GM21825 (cell line): ENCODE results near the gene RMI2.

Source experiments
- ATAC-seq: cut with Tn5 transposase; IDR thresholded peaks from one replicate; pipeline ENCODE4 v1.9.1; 2021; ENCODE audit warnings: mild to moderate bottlenecking, moderate library complexity; ENCODE audit not compliant: unreplicated experiment

RMI2 gene

DNA sequence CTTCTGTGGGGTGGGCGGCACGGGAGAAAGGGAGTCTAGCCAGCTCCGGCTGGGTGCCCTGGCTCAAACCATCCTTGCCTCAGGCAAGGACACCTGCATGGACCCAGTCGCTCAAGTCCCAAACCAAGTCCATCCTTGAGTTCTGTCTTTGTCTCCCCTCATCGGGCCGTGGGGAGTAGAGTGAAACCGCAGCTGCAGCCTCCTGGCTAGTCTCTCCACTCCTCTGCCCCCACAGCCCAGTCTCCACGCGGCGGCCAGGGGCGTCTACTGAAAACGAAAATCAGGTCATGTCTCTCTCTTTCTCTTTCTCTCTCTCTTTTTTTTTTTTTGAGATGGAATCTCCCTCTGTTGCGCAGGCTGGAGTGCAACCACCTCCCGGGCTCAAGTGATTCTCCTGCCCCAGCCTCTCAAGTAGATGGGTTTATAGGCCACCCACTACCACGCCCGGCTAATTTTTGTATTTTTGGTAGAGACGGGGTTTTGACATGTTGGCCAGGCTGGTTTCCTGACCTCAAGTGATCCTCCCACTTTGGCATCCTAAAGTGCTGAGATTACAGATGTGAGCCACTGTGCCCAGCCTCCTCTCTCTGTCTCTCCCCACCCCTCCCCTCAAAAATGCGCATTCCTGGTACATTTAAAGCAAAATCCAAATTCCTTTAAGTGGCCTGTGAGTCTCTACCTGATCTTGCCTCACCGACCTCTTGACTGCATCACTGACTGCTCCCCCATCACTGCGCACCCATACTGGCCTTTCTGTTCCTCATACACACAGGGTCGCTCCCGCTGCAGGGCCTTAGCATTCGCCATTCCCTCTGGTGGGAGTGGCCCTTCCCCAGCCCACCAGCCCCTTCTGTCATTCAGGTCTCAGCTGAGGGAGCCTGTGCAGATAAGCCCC is 17.7 kb upstream of the RMI2 start:
- ATAC-seq, result no peak

DNA sequence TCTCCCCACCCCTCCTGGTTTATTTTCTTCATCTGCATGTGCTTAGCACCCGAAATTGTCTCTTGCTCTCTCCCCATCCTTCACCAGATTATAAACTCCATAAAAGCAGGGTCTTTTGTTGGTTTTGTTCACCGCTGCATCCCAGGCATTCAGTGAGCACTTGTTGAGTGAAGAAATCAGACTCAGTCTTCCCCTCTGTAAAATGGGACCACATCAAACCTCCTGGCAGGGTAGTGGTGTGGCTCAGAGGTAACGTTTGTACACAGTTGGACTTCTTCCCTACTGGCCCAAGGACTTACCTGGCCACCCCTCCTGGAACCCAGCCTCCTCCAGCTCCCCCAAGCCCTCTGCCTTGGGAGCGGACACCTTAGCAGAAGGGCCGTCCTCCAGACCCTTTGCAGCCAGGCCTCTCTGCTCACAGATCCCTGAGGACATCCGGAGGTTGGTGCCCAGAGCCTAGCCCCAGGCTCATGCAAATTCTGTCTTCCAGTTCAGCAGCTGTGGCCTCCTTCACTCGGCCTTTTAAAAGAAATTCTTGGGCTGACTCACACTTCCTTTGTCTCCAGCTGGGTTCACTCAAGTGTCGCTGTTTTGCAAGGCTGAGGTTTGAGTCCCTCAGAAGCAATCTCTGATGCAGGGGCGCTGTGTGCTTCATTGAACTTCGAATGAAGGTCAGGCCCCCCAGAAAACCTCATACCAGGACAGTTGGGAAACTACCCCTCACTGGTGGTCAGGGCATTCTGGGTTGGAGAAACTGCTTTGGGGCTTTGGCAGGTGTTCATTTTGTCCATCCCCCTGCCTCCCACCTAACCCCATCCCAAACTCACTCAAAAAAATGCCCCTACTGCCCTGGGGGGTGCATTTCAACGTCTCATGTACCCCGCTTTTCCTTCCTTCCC is 16.8 kb upstream of the RMI2 start:
- peak; percentile 60 for ATAC-seq

DNA sequence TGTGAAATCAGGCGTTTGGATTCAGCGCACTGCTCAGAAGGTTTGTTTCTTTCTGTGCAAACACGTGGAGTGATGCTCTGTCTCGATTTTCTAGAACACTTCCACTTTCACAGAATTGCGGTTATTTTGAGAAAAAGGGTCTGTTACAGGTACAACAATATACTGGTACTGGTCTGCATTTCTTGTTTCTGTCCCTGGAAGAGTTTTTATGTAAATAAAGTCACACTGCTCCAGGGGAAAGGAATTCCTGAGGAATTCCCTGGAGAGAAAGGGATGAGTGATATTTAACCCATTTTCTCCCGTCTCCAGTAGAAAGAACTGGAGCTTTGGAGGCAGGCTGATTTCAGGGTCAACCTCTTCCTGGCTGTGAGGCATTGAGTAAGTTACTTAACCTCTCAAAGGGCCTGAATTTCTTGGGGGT is 16.2 kb upstream of the RMI2 start:
- peak; percentile 9 for ATAC-seq

DNA sequence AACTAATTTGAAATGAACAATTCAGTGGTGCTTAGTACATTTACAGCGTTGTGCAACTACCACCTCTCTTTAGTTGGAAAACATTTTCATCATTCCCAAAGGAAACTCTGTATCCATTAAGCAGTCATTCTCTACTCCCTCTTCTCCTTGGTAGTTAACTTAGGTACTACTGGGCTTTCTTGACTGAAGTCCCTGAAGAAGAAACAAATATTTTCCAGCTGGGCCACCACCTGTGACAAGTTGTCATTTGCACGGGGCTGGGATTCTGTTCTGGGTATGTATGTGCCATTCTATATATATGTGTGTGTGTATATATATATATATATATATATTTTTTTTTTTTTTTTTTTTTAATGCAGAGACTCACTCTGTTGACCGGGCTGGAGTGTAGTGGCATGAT is 15.4 kb upstream of the RMI2 start:
- ATAC-seq, result no peak

DNA sequence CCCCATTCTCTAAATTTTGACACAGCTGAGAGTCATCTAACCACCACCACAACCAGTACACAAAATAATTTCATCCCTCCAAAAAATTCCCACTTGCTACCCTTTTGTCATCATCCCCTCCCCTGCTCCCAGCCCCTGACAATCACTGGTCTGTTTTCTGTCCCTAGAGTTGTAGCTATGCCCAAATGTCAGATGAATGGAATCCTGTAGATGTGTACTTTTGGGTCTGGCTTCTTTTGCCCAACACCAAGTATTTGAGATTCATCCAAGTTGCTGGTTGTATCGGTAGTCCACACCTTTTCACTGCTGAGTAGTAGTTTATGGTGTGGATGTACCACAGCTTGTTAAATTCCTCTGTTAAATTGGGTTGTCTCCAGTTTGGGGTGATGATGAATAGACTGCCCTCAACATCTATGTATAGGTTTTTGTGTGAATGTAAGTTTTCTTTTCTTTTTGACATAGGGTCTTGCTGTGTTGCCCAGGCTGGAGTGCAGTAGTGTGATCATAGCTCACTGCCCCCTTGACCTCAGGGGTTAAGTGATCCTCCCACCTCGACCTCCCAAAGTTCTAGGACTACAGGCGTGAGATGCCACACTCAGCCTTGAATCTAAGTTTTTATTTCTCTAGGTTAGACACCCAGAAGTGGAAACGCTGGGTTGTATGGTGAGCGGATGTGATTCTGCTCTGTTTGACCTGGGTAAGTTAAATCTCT is 14.6 kb upstream of the RMI2 start:
- no peak for ATAC-seq

DNA sequence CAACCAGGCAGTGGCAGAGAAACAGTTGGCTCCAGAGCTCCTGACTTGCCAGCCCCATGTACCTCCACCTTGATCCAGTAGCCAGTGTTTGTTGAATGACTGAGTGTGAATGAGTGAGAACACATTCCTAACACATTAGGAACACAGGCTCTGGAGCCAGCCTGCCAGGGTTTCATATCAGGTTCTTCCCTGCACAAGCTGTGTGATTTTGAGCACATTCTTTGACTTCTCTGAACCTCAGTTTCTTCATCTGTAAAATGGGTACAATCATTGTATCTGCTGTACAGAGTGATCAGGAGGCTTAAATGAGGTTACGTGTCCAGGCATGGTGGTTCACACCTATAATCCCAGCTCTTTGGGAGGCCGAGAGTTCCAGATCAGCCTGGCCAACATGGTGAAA is 13.3 kb upstream of the RMI2 start:
- ATAC-seq, result no peak

DNA sequence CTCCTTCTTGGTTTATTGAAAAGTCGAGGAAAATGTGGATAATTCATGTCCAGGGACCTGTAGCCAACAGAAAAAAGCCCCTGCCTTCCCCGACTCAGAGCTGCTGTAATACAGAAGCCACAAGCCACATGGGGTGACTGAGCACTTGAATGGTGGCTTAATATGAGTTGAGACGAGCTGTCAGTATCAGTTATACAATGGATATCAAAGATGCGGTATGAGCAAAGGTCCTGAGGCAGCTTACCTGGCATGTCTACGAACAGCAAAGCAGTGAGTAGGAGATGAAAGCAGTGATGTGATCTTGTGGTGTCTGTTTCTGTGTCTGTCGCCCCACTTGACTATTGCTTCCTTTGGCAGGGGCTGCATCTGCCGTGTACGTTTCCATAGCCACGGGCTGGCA is 12.2 kb upstream of the RMI2 start:
- no peak for ATAC-seq

DNA sequence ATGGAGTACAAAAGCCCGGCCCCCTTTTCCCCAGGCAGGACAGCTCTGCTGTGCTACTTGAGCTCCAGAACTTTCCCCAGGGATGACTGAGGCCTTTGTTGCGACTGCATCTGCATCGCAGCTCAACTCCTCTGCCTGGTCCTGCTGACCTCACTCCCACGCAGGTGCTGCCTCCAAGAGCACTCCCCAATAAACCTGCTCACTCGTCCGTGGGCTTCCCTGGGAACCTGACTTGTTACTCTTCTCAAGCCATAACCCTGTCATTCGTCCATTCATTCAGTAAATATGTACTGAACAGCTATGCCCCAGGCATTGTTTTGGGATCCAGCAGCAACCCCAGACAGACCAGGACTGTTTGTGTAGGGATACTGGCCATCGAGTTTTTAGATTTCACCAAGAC is 11.6 kb upstream of the RMI2 start:
- no peak for ATAC-seq

DNA sequence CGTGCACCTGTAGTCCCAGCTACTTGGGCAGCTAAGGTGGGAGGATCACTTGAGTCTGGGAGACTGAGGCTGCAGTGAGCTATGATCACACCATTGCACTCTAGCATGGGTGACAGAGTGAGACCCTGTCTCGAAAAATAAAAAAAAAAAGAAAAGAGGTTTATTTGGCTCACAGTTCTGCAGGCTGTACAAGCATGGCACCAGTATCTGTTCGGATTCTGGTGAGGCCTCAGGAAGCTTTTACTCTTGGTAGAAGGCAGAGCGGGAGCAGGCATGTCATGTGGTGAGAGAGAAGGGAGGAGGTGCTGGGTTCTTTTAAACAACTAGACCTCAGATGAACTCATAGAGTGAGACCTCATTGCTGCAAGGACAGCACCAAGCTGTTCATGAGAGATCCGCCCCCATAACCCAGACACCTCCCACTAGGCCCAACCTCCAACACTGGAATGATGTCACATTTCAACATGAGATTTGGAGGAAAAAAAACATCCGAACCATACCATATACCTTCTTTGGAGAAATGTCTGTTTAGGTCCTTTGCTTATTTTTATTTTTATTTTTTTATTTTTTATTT is 10.3 kb upstream of the RMI2 start:
- ATAC-seq, result no peak

DNA sequence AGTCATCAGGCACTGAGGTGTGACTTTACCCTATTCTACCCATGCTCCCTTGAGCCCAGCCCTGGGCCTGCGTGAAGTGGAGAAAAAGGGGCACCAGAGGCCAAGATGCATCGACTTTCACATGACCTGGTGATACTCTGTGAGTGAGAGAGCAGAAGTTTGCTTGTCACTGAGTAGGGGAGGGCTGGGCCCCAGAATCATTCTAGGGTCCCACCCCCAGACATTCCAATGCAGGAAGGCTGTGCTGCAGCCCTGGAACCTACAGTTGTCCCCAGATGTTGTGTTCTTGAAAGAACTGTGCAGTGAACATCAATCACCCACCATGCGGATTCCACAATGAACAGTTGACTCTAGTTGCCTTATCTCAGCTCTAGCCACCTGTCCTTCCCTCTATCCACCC is 6.2 kb upstream of the RMI2 start:
- no peak for ATAC-seq

DNA sequence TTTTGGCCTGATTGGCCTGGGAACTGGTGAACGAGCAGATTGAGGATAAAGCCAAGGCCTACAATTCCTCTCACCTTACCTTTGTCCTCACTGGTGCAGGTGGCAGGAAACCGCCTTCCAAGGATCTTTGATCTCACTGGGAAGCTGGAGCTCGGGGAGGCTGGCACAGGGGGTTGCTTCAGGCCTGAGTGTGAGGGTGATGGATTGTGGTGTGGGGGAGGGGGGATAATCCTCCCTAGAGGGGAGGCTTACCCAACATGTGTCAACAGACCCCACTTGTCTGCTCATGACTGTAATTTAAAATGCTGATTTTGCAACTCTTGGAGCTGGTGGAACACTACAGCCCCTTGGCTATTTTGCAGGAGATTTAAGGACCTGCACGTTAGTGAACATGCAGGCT is 4.5 kb upstream of the RMI2 start:
- ATAC-seq, result no peak

DNA sequence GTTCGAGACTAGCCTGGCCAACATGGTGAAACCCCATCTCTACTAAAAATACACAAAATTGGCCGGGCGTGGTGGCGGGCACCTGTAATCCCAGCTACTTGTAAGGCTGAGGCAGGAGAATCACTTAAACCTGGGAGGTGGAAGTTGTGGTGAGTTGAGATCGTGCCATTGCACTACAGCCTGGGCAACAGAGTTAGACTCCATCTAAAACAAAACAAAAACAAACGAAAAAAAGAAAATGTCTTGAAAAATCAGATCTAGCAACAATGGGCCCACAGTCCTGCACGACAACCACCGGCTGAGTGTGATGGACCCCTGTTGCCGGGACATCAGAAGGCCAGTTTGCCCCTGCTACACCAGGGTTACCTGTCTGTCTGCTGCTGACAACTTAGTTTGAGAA is 3.9 kb upstream of the RMI2 start:
- ATAC-seq, result no peak

DNA sequence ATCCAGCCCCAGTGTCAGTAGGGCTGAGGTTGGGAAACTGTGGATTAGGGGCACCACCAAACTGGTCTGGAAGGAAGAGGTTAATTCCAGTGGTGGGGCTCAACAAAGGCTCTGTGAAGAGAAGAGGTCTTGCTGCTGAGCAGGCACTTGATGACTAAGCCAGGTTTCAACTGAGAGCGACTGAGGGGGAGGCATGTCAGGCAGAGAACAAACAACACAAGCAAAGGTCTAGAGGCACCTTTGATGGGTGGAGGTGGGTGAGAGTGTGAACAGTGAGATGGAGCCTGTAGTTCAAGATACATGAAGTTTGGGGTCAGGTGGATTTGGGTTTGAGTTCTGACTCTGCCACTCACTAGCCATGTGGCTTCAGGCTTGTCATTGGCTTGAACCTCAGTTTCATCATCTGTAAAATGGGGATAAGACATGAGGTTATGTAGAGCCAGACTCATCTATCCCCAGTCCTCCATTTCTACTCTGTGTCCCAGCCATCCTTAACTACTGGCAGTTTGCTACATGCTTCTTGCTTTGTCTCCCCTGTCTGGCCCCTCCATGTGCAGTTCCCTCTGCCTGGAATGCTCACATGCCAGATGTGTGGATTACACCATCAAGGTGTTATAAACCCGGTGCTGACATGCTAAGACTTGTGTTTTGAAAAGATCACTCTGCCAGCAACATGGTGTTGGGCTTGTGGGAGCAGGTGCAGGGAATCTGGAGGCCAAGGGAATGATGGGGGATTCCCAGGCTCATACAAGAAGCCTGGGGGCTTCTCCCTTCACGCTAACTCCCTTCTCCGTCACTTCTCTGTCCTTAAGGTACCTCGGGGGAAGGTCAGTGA is 3.0 kb upstream of the RMI2 start:
- no peak for ATAC-seq

DNA sequence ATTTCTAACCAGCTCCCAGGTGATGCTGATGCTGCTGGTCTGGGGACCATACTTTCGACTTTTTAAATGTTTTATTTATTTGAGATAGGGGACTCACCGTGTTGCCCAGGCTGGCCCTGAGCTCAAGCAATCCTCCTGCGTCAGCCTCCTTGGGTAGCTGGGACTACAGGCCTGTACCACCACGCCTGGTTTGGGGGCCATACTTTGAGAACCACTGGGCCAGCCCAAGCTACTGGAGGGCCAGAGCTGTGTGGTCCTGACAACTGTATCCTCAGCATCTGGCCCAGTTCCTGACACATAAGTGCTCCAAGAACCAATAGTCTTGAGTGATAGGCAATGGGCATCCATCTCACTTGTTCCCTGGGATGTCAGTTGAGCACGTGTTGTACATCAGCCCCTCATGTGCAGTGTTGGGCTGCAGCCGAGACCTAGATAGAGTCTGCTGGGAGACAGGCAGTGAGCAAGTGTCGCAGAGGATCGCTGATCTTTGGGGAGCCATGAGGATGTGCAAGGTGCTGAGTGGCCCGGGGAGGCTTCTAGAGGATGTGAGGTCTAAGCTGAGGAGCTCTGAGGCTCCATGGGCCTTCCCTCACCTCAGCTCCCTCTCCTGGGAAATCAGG is 1.6 kb downstream of the RMI2 start:
- no peak for ATAC-seq

DNA sequence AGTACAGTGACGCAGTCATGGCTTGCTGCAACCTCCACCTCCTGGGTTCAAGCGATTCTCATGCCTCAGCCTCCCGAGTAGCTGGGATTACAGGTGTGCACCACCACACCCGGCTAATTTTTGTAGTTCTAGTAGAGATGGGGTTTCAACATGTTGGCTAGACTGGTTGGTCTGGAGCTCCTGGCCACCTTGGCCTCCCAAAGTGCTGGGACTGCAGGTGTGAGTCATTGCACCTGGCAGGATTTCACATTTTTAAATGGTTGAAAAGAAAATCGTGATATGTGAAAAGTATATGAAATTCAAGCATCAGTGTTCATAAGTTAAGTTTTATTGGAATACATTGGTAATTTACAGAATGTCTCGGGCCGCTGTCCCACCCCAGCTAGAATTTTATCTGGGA is 2.6 kb downstream of the RMI2 start:
- no peak for ATAC-seq

DNA sequence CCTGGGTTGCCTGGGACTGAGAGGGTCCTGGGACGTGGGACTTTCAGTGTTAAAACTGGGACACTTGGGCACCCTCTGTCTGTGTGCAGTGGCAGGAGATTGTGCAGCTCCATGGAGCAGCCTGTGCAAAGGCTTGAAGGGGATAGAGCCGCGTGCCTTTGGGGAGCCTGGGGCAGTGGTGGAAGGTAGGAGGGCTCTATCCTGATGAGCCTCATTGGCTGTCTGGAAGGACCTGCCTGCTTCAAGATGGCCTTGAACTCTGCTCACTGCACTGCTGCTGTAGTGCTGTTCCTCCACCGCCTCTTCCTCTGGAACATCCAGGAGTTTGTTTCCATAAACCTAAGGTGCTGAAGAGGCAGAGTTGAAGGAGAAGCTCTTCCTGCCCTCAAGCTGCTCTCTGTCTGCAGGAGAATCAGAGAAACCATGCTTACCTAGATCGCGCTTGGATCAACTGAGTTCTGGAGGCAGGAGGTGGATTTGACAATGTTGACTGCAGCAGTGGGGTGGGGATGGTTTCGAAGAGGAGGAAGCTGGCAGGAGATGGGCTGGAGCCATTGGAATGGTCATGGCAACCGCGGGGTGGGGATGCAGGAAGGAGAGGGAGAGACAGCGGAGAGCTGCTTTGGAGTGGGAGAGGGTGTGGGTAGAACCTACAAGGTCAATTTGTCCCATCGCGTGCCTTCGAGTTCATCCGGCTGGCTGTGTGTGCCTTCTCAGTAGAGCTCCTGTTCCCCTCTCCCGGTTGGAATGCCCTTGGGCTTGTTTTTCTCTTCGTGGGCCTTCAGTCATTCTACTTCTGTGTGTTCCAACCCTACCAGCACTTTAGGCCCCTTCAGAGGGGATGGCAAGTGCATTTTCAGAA is 3.7 kb downstream of the RMI2 start:
- no peak for ATAC-seq

DNA sequence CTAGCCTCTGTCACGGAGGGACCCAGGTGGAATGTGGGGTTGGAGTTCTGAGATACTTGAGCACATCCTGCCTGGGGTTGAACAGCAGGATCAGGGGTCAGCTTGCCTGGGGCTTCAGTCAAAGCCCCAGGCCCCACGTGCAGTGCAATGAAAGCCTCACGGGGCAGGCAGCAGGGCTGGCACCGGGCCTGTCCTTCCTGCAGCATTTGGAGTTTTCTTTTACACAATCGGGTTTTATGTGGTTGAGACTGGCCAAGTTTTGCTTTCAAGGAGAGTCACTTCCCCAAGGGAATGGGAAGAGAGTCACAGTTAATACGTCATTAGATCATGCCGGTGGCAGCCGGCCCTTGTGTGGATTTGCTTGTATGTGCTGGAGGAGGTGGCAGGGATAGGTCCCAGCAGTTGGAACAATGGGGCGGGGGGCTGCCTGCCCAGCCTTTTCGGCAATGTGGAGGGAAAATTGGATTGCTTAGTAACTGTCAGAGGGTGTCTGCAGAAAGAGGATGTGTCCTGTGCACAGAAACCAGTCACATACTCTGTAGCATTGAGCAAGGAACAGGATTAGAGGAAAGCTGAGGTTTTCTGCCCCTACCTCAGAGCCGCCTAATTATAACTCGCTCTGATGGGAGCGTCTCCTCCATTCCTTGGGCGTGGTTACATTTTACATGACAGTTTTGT is 4.5 kb downstream of the RMI2 start:
- no peak for ATAC-seq

DNA sequence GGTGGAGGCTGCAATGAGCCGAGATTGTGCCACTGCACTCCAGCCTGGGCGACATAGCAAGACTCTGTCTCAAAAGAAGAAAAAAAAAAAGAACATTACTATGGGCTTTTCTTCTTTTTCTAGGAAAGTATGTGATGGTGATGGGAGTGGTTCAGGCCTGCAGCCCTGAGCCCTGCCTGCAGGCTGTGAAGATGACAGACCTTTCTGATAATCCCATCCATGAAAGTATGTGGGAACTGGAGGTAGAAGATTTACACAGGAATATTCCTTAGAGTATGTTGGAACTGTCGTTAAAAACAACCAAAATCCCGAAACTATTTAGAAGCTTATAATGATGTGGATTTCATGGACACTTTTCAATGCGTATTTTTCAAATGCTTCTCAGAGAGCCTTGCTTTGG is 5.3 kb downstream of the RMI2 start:
- ATAC-seq, result no peak
